K562 (cell line): Measurements from ENCODE around the gene ARL8A. TPM values are rescaled to one million over a fixed set of nuclear protein-coding genes. Genes with fewer than 3 reads are reported as not detected.

Experiments used
- HBP1 ChIP-seq: fragments of 450-650 bp; formaldehyde crosslinking; IDR thresholded peaks from 2 replicates; pipeline ENCODE4 v1.4.0; 2022; ENCODE audit warnings: missing genetic modification characterization
- HINFP ChIP-seq: fragments of 450-650 bp; conservative IDR thresholded peaks from 2 replicates; pipeline ENCODE4 v1.6.1; 2016; ENCODE audit warnings: missing genetic modification characterization, low read depth, mild to moderate bottlenecking, control low read depth, missing compliant biosample characterization
- SFPQ ChIP-seq: fragments of 200-400 bp; formaldehyde crosslinking; IDR thresholded peaks from 2 replicates; pipeline ENCODE4 v1.6.1; 2017; ENCODE audit warnings: mild to moderate bottlenecking, low read depth, low read length, moderate library complexity
- TBL1XR1 ChIP-seq, 2 experiments: IDR thresholded peaks; 2 replicates each; pipeline ENCODE4 v1.6.1; 2012; ENCODE audit warnings: improper control_type of control experiment in 2 of 2, low read length in 2 of 2, mild to moderate bottlenecking in 1 of 2
- TEAD4 ChIP-seq, 2 experiments: sonication (generic) in 1 of 2; formaldehyde crosslinking in 1 of 2; IDR thresholded peaks; 2 replicates each; pipeline versions ENCODE4 v1.6.1 to v1.8.0; 2012 to 2022; ENCODE audit warnings: borderline replicate concordance in 1 of 2, inconsistent platforms in 1 of 2, low read length in 1 of 2, mild to moderate bottlenecking in 1 of 2, missing genetic modification reagents in 1 of 2
- ZBTB40 ChIP-seq, 2 experiments: fragments of 450-650 bp in 1 of 2; sonication (generic) in 1 of 2; formaldehyde crosslinking in 1 of 2; IDR thresholded peaks; 2 replicates each; pipeline versions ENCODE4 v1.7.1 to v1.9.0; 2016 to 2022; ENCODE audit warnings: inconsistent platforms in 1 of 2, mild to moderate bottlenecking in 1 of 2, missing genetic modification reagents in 1 of 2
- ZNF583 ChIP-seq: fragments of 250-450 bp; sonication (Bioruptor Pico); IDR thresholded peaks from 2 replicates; pipeline ENCODE4 v1.4.0; 2020
- ZNF655 ChIP-seq: fragments of 250-450 bp; sonication (Bioruptor Pico); IDR thresholded peaks from 2 replicates; pipeline ENCODE4 v1.5.0; 2021
- polyA plus RNA-seq, 8 experiments: library from polyadenylated mRNA; depleted of rRNA in 4 of 8; stranded (reverse) in 5 of 8; unstranded in 3 of 8; fragments of >200 nt; fragmentation: Nextera tagmentation in 2 of 8; fragmentation: Illumina TruSeq in 1 of 8; extraction: Ambion mirVana in 2 of 8; extraction: Trizol in 1 of 8; gene quantifications; 2 replicates each; pipeline versions ENCODE4 v1.2.1 to v1.2.3, GENCODE V29; 2011 to 2014; ENCODE audit warnings: inconsistent platforms in 1 of 8, missing spikeins in 1 of 8
- total RNA-seq, 7 experiments: library from RNA; depleted of rRNA in 6 of 7; stranded (reverse); fragments of >200 nt in 6 of 7; fragmentation: Illumina TruSeq in 2 of 7; extraction: Trizol in 2 of 7; gene quantifications; 2 replicates each; pipeline versions ENCODE4 v1.2.1 to v1.2.3, GENCODE V29; 2011 to 2021; ENCODE audit warnings: low replicate concordance in 1 of 7

The ARL8A gene
- total and polyA plus RNA-seq, 9 of the 15 experiments (the other 6 are each of a cell fraction or from before 2014, with no cell fraction given): 0.17 to 27.3 (median 15.6) TPM

GRCh38 chr1:202159534-202160371, 15.2 kb upstream of the ARL8A start (continued):
- peak; percentile 12; the same call in 1 of the 2 replicates for TF ChIP-seq ZBTB40 (IDR thresholded peaks at IDR 0.05)
- 0 out of 2 replicates have a peak, but pooled peaks have one; percentile 22 for TF ChIP-seq ZBTB40 (CRISPR knock-in tag; IDR thresholded peaks at IDR 0.05)
- peak; percentile 46; the same call in 1 of the 2 replicates for TF ChIP-seq ZNF583 (CRISPR knock-in tag)
- TF ChIP-seq SFPQ: no peak
- TF ChIP-seq HINFP (tag): no peak
- no peak for TF ChIP-seq TBL1XR1 (IDR thresholded peaks at IDR 0.05; ENCODE audit: low read length in 2 of 2)
- TF ChIP-seq TEAD4 (IDR thresholded peaks at IDR 0.05; ENCODE audit: low read length): peak; percentile 31; the same call in 1 of the 2 replicates
- no peak for TF ChIP-seq TEAD4 (CRISPR knock-in tag; IDR thresholded peaks at IDR 0.05; ENCODE audit: borderline replicate concordance)
- no peak for TF ChIP-seq ZNF655 (CRISPR knock-in tag)
- peak; percentile 95 for TF ChIP-seq HBP1
